GM12878 (cell line): ENCODE results near the gene HNRNPH1.
"Not testable (repeated sequence)": the region's sequence is repeated elsewhere in the genome, so short reads cannot be mapped to it uniquely, and the experiment has no call there.

Experiments used
- CTCF ChIP-seq, 3 experiments: IDR thresholded peaks in 2 of 3; conservative IDR thresholded peaks in 1 of 3; 2 replicates each; pipeline ENCODE4 v1.5.1; 2011; ENCODE audit warnings: low read depth in 3 of 3, low read length in 3 of 3, mild to moderate bottlenecking in 3 of 3, control low read depth in 2 of 3, moderate library complexity in 2 of 3, inconsistent platforms in 1 of 3, mixed read lengths in 1 of 3; ENCODE audit not compliant: control insufficient read depth in 2 of 3, insufficient read depth in 1 of 3; ENCODE audit errors: extremely low read depth in 1 of 3
- E2F8 ChIP-seq: fragments of 450-650 bp; IDR thresholded peaks from 2 replicates; pipeline ENCODE4 v1.6.1; 2018; ENCODE audit warnings: mild to moderate bottlenecking, low read depth, moderate library complexity; ENCODE audit not compliant: partially characterized antibody
- ESRRA ChIP-seq: IDR thresholded peaks from 2 replicates; pipeline ENCODE4 v1.6.1; 2012; ENCODE audit warnings: mild to moderate bottlenecking, low read length, improper control_type of control experiment
- ETV6 ChIP-seq, 2 experiments: fragments of 450-650 bp in 1 of 2; IDR thresholded peaks in 1 of 2; conservative IDR thresholded peaks in 1 of 2; 2 replicates each; pipeline ENCODE4 v1.6.1; 2014; ENCODE audit warnings: antibody characterized with exemption in 1 of 2, borderline replicate concordance in 1 of 2, low read depth in 1 of 2, mild to moderate bottlenecking in 1 of 2, moderate library complexity in 1 of 2
- EZH2 ChIP-seq: IDR thresholded peaks from 2 replicates; pipeline ENCODE4 v1.6.1; 2012; ENCODE audit warnings: low read depth, mild to moderate bottlenecking, control low read depth, inconsistent platforms, low read length, borderline replicate concordance; ENCODE audit not compliant: control insufficient read depth
- NFYB ChIP-seq: IDR thresholded peaks from 2 replicates; pipeline ENCODE4 v1.6.1; 2011; ENCODE audit warnings: low read depth, mild to moderate bottlenecking, low read length, improper control_type of control experiment, moderate library complexity; ENCODE audit not compliant: insufficient read depth
- PBX3 ChIP-seq: IDR thresholded peaks from 2 replicates; pipeline ENCODE4 v1.6.1; 2011; ENCODE audit warnings: mild to moderate bottlenecking, low read depth, low read length, moderate library complexity; ENCODE audit not compliant: insufficient replicate concordance
- POLR2A ChIP-seq: IDR thresholded peaks from 2 replicates; pipeline ENCODE4 v1.6.1; 2011; ENCODE audit warnings: low read depth, mild to moderate bottlenecking, low read length
- RAD21 ChIP-seq: IDR thresholded peaks from 2 replicates; pipeline ENCODE4 v1.6.1; 2011; ENCODE audit warnings: mild to moderate bottlenecking, low read depth, low read length, moderate library complexity; ENCODE audit not compliant: insufficient read depth
- RB1 ChIP-seq: fragments of 450-650 bp; formaldehyde crosslinking; IDR thresholded peaks from 2 replicates; pipeline ENCODE4 v1.6.1; 2017; ENCODE audit warnings: mild to moderate bottlenecking, borderline replicate concordance
- TCF3 ChIP-seq: IDR thresholded peaks from 2 replicates; pipeline ENCODE4 v1.6.1; 2012; ENCODE audit warnings: low read depth, mild to moderate bottlenecking, low read length, borderline replicate concordance; ENCODE audit not compliant: insufficient read depth
- ZNF274 ChIP-seq: IDR thresholded peaks from one replicate; pipeline ENCODE4 v1.8.0; 2011; ENCODE audit not compliant: insufficient read length, insufficient read depth

- TF ChIP-seq ESRRA; EZH2; POLR2A; ZNF274; ETV6 (conservative IDR thresholded peaks at IDR 0.05 in 1 of 2, IDR thresholded peaks at IDR 0.05 in 1 of 2; ENCODE audit: borderline replicate concordance in 1 of 2, low read depth in 1 of 2); PBX3; CTCF (IDR thresholded peaks at IDR 0.05 in 2 of 3, conservative IDR thresholded peaks at IDR 0.05 in 1 of 3; ENCODE audit: control insufficient read depth in 2 of 3, extremely low read depth in 1 of 3, insufficient read depth in 1 of 3, low read depth in 3 of 3, low read length in 3 of 3); RAD21; TCF3; RB1; NFYB; E2F8: not testable (repeated sequence)
Observed at GRCh38 chr5:179661647-179662046, 38.2 kb upstream of the HNRNPH1 start.
